Parathyroid adenoma (tissue), 2 donors: Measurements from ENCODE around the gene PARD3B.

Experiments
- H2AFZ ChIP-seq: fragments of 300-600 bp; sonication (generic); one replicate; pipeline ENCODE4 v1.7.0; 2017; ENCODE audit warnings: antibody characterized with exemption, mild to moderate bottlenecking
- H3K27ac ChIP-seq: fragments of 300-600 bp; sonication (generic); one replicate; pipeline ENCODE4 v1.7.0; 2017
- H3K27me3 ChIP-seq: fragments of 300-600 bp; sonication (generic); one replicate; pipeline ENCODE4 v1.7.0; 2017; ENCODE audit warnings: low read length; ENCODE audit not compliant: control insufficient read depth, insufficient read depth
- H3K36me3 ChIP-seq: fragments of 300-600 bp; sonication (generic); one replicate; pipeline ENCODE4 v1.7.0; 2017; ENCODE audit warnings: low read length; ENCODE audit not compliant: control insufficient read depth, insufficient read depth
- H3K4me1 ChIP-seq: fragments of 300-600 bp; sonication (generic); one replicate; pipeline ENCODE4 v1.7.0; 2017; ENCODE audit warnings: control low read depth
- H3K4me2 ChIP-seq: fragments of 300-600 bp; sonication (generic); one replicate; pipeline ENCODE4 v1.7.0; 2017; ENCODE audit warnings: low read length
- H3K4me3 ChIP-seq: fragments of 300-600 bp; sonication (generic); one replicate; pipeline ENCODE4 v1.7.0; 2017; ENCODE audit warnings: low read depth, low read length
- H3K79me2 ChIP-seq: fragments of 300-600 bp; sonication (generic); one replicate; pipeline ENCODE4 v1.7.0; 2017; ENCODE audit warnings: control low read depth
- H3K9ac ChIP-seq: fragments of 300-600 bp; sonication (generic); one replicate; pipeline ENCODE4 v1.7.0; 2017; ENCODE audit warnings: mild to moderate bottlenecking
- H3K9me3 ChIP-seq: fragments of 300-600 bp; sonication (generic); one replicate; pipeline ENCODE4 v1.7.0; 2017; ENCODE audit warnings: low read length; ENCODE audit not compliant: control insufficient read depth
- CTCF ChIP-seq: fragments of 300-600 bp; sonication (generic); IDR thresholded peaks from one replicate; pipeline ENCODE4 v1.7.0; 2017; ENCODE audit warnings: antibody characterized with exemption, mild to moderate bottlenecking
- donor health status: primary hyperparathyroidism.

Gene PARD3B

GRCh38 chr2:205464681-205465080 lies 919.4 kb downstream of the PARD3B start:
- H3K27me3 ChIP-seq = no peaks in the 10 kb centered on the region
- H3K4me3 ChIP-seq = no peak overlapping the region
- no peaks in the 10 kb centered on the region for H3K79me2 ChIP-seq
- no peaks in the 10 kb centered on the region for H3K36me3 ChIP-seq
- H3K4me1 ChIP-seq = no peaks in the 10 kb centered on the region
- H3K9ac ChIP-seq = no peak overlapping the region
- no peak overlapping the region for H2AFZ ChIP-seq
- H3K27ac ChIP-seq = no peak overlapping the region
- no peak overlapping the region for H3K4me2 ChIP-seq
- H3K9me3 ChIP-seq = no peaks in the 10 kb centered on the region
- no peak for TF ChIP-seq CTCF

GRCh38 chr2:205465791-205466190 lies 920.5 kb downstream of the PARD3B start:
- Histone ChIP-seq H3K4me2 (no peak overlapping the region), H3K27ac (no peak overlapping the region), H3K9ac (no peak overlapping the region), H3K27me3 (no peaks in the 10 kb centered on the region), H3K9me3 (no peaks in the 10 kb centered on the region), H2AFZ (no peak overlapping the region), H3K4me3 (no peak overlapping the region), H3K79me2 (no peaks in the 10 kb centered on the region), H3K4me1 (no peaks in the 10 kb centered on the region), H3K36me3 (no peaks in the 10 kb centered on the region)
- TF ChIP-seq CTCF = no peak

- Histone ChIP-seq H2AFZ (no peak overlapping the region), H3K4me3 (no peak overlapping the region), H3K27me3 (no peaks in the 10 kb centered on the region), H3K9ac (no peak overlapping the region), H3K4me2 (no peak overlapping the region), H3K27ac (no peak overlapping the region), H3K4me1 (no peaks in the 10 kb centered on the region), H3K79me2 (no peaks in the 10 kb centered on the region), H3K9me3 (no peaks in the 10 kb centered on the region), H3K36me3 (no peaks in the 10 kb centered on the region)
- no peak for TF ChIP-seq CTCF
These were observed 926.5 kb downstream of the PARD3B start for GRCh38 chr2:205471776-205472175.

GRCh38 chr2:205473791-205474190 lies 928.5 kb downstream of the PARD3B start:
- Histone ChIP-seq H3K9ac (no peak overlapping the region), H3K9me3 (no peaks in the 10 kb centered on the region), H3K27ac (no peak overlapping the region), H3K79me2 (no peaks in the 10 kb centered on the region), H3K4me1 (no peaks in the 10 kb centered on the region), H3K36me3 (no peaks in the 10 kb centered on the region), H2AFZ (no peak overlapping the region), H3K4me3 (no peak overlapping the region), H3K27me3 (no peaks in the 10 kb centered on the region), H3K4me2 (no peak overlapping the region)
- TF ChIP-seq CTCF = no peak

- no peaks in the 10 kb centered on the region for H3K79me2 ChIP-seq
- no peaks in the 10 kb centered on the region for H3K27me3 ChIP-seq
- no peak overlapping the region for H3K4me3 ChIP-seq
These were observed 929.6 kb downstream of the PARD3B start for GRCh38 chr2:205474741-205475415.

More at GRCh38 chr2:205474741-205475415, 929.6 kb downstream of the PARD3B start:
- Histone ChIP-seq H3K9ac (no peak overlapping the region), H3K4me2 (no peak overlapping the region), H3K4me1 (no peaks in the 10 kb centered on the region), H3K36me3 (no peaks in the 10 kb centered on the region), H2AFZ (no peak overlapping the region), H3K9me3 (no peaks in the 10 kb centered on the region), H3K27ac (no peak overlapping the region)
- no peak for TF ChIP-seq CTCF
